ENCODE measurements around the gene ZNF275.

- TF ChIP-seq SMAD3 (CRISPR knock-in tag; IDR thresholded peaks at IDR 0.05; ENCODE audit: borderline replicate concordance) (no peak), JUN (CRISPR knock-in tag; IDR thresholded peaks at IDR 0.05) (no peak), TP53 (CRISPR knock-in tag; IDR thresholded peaks at IDR 0.05) (no peak), FOXK1 (CRISPR knock-in tag; IDR thresholded peaks at IDR 0.05) (no peak), ESRRA (CRISPR knock-in tag; IDR thresholded peaks at IDR 0.05; ENCODE audit: borderline replicate concordance) (no peak), CTCF (IDR thresholded peaks at IDR 0.05) (no peak), ZNF263 (CRISPR knock-in tag; IDR thresholded peaks at IDR 0.05; ENCODE audit: low read depth) (no peak)
These were observed 687 bp upstream of the ZNF275 start for GRCh38 chrX:153333266-153333665.

Measured in WTC11 (cell line).